GM21737 (cell line): ENCODE data around the gene SRMS.

ENCODE experiments used
- ATAC-seq: cut with Tn5 transposase; IDR thresholded peaks from one replicate; pipeline ENCODE4 v1.9.1; 2021; ENCODE audit warnings: mild to moderate bottlenecking, moderate library complexity; ENCODE audit not compliant: unreplicated experiment

SRMS gene

GRCh38 chr20:63539441-63540370, 7.8 kb downstream of the SRMS start:
- ATAC-seq, result no peak

GRCh38 chr20:63539092-63539430, 8.5 kb downstream of the SRMS start:
- ATAC-seq, result no peak

- ATAC-seq, result no peak
Observed at GRCh38 chr20:63538204-63539091, 9.1 kb downstream of the SRMS start.

- ATAC-seq, result peak; percentile 84
Observed at GRCh38 chr20:63537525-63538203, 9.9 kb downstream of the SRMS start.

GRCh38 chr20:63536997-63537524, 10.5 kb downstream of the SRMS start, which contains the start of gene PTK6:
Gene PTK6 (minus strand): TSS chr20:63537376. CDS start chr20:63537314, 62 bp downstream.
- ATAC-seq, result peak; percentile 5

GRCh38 chr20:63536241-63536977, 11.1 kb downstream of the SRMS start:
- no peak for ATAC-seq

- ATAC-seq, result no peak
Observed at GRCh38 chr20:63534831-63535651, 12.5 kb downstream of the SRMS start.

- no peak for ATAC-seq
Observed at GRCh38 chr20:63534427-63534830, 13.1 kb downstream of the SRMS start.

GRCh38 chr20:63533871-63534393, 13.6 kb downstream of the SRMS start:
- no peak for ATAC-seq

- ATAC-seq, result no peak
Observed at GRCh38 chr20:63533388-63533787, 14.2 kb downstream of the SRMS start.

- ATAC-seq, result no peak
Observed at GRCh38 chr20:63532449-63532971, 15.0 kb downstream of the SRMS start.

- no peak for ATAC-seq
Observed at GRCh38 chr20:63531686-63532448, 15.7 kb downstream of the SRMS start.

GRCh38 chr20:63530788-63531160, 16.8 kb downstream of the SRMS start:
- ATAC-seq, result no peak

GRCh38 chr20:63529861-63530787, 17.4 kb downstream of the SRMS start:
- ATAC-seq, result no peak

- ATAC-seq, result no peak
Observed at GRCh38 chr20:63529180-63529860, 18.2 kb downstream of the SRMS start.

- ATAC-seq, result no peak
Observed at GRCh38 chr20:63527184-63527583, 20.4 kb downstream of the SRMS start.
